PC-3 (cell line): ENCODE data around the gene SELP. TPM values are rescaled to one million over a fixed set of nuclear protein-coding genes. Genes with fewer than 3 reads are reported as not detected.

ENCODE experiments used
- ATAC-seq: fragments of 200-7000 bp; cut with Tn5 transposase; 2 replicates; pipeline ENCODE4 v1.9.1; 2020; ENCODE audit warnings: mild to moderate bottlenecking, moderate library complexity
- BruUV-seq: library from RNA; stranded (reverse); fragments of 400-500 nt; replicated peaks from 2 replicates; lab custom pipeline; 2021; lab: Mats Ljungman, UMichigan
- CTCF ChIA-PET: fragments of 300-600 bp; sonication (Branson Sonifier 250); formaldehyde crosslinking; loops from one replicate; lab custom pipeline; 2022; ENCODE audit warnings: antibody characterized with exemption; lab: Charles Lee
- POLR2A ChIA-PET: fragments of 300-600 bp; sonication (Branson Sonifier 250); formaldehyde crosslinking; loops from one replicate; lab custom pipeline; 2022; ENCODE audit warnings: antibody characterized with exemption; ENCODE audit not compliant: unreplicated experiment; lab: Charles Lee
- DNase-seq: peaks from one replicate; pipeline ENCODE4 v3.0.0-alpha.2; 2015
- H2AFZ ChIP-seq: fragments of 300-600 bp; sonication (generic); 2 replicates; pipeline ENCODE4 v1.6.0; 2016; ENCODE audit warnings: antibody characterized with exemption, low read length
- H3F3A ChIP-seq: fragments of 300-600 bp; sonication (generic); one replicate; pipeline ENCODE4 v1.6.0; 2017; ENCODE audit warnings: antibody characterized with exemption, low read length, control low read depth, mild to moderate bottlenecking; ENCODE audit not compliant: unreplicated experiment
- H3K27ac ChIP-seq: fragments of 300-600 bp; sonication (generic); 2 replicates; pipeline ENCODE4 v1.5.1; 2016; ENCODE audit warnings: mild to moderate bottlenecking, low read length
- H3K27me3 ChIP-seq: fragments of 300-600 bp; sonication (generic); 2 replicates; pipeline ENCODE4 v1.6.1; 2016; ENCODE audit warnings: low read length, mixed read lengths
- H3K36me3 ChIP-seq: fragments of 300-600 bp; sonication (generic); 2 replicates; pipeline ENCODE4 v1.6.1; 2016; ENCODE audit warnings: low read depth, mixed run types, low read length, mixed read lengths
- H3K4me1 ChIP-seq: fragments of 300-600 bp; sonication (generic); 2 replicates; pipeline ENCODE4 v1.5.1; 2016; ENCODE audit warnings: low read length; ENCODE audit not compliant: insufficient read depth
- H3K4me2 ChIP-seq: fragments of 300-600 bp; sonication (generic); 2 replicates; pipeline ENCODE4 v1.6.0; 2016; ENCODE audit warnings: low read length
- H3K4me3 ChIP-seq: fragments of 300-600 bp; sonication (generic); 2 replicates; pipeline ENCODE4 v1.5.1; 2016; ENCODE audit warnings: mild to moderate bottlenecking, low read length, mixed read lengths
- H3K79me2 ChIP-seq: fragments of 300-600 bp; sonication (generic); 2 replicates; pipeline ENCODE4 v1.6.1; 2017; ENCODE audit warnings: low read length, mixed read lengths
- H3K9ac ChIP-seq: fragments of 300-600 bp; sonication (generic); 2 replicates; pipeline ENCODE4 v1.6.0; 2016; ENCODE audit warnings: mild to moderate bottlenecking, low read length
- H3K9me2 ChIP-seq: fragments of 300-600 bp; sonication (generic); replicated peaks from 2 replicates; pipeline ENCODE4 v1.6.1; 2016; ENCODE audit warnings: mixed run types, low read length, mixed read lengths
- H3K9me3 ChIP-seq: fragments of 300-600 bp; sonication (generic); 2 replicates; pipeline ENCODE4 v1.6.1; 2016; ENCODE audit warnings: low read length, mixed read lengths
- H4K20me1 ChIP-seq: fragments of 300-600 bp; sonication (generic); 2 replicates; pipeline ENCODE4 v1.6.1; 2016; ENCODE audit warnings: low read length, mixed read lengths
- EZH2 ChIP-seq: fragments of 300-600 bp; sonication (generic); IDR thresholded peaks from one replicate; pipeline ENCODE4 v1.6.1; 2017; ENCODE audit warnings: antibody characterized with exemption, mild to moderate bottlenecking, low read length; ENCODE audit not compliant: unreplicated experiment
- EZH2phosphoT487 ChIP-seq: fragments of 300-600 bp; sonication (generic); IDR thresholded peaks from 2 replicates; pipeline ENCODE4 v1.6.1; 2018; ENCODE audit warnings: mild to moderate bottlenecking, antibody characterized with exemption, low read length, borderline replicate concordance
- intact Hi-C: fragments of 100-400 bp; cut with micrococcal nuclease; formaldehyde crosslinking; loops from 2 replicates; pipeline ENCODE4 v1.9.0; 2023
- total RNA-seq: library from RNA; depleted of rRNA; stranded (reverse); fragments of >200 nt; gene quantifications from 2 replicates; pipeline ENCODE4 v1.2.3, GENCODE V29; 2014
- TF ChIP-seq, protein P1 (sequence below): fragments of 300-600 bp; sonication (generic); conservative IDR thresholded peaks from 2 replicates; pipeline ENCODE4 v1.5.1; 2017; ENCODE audit warnings: antibody characterized with exemption, low read depth, mild to moderate bottlenecking, low read length

Gene SELP
- total RNA-seq, 1 experiment from 2014 or later = not detected

DNA sequence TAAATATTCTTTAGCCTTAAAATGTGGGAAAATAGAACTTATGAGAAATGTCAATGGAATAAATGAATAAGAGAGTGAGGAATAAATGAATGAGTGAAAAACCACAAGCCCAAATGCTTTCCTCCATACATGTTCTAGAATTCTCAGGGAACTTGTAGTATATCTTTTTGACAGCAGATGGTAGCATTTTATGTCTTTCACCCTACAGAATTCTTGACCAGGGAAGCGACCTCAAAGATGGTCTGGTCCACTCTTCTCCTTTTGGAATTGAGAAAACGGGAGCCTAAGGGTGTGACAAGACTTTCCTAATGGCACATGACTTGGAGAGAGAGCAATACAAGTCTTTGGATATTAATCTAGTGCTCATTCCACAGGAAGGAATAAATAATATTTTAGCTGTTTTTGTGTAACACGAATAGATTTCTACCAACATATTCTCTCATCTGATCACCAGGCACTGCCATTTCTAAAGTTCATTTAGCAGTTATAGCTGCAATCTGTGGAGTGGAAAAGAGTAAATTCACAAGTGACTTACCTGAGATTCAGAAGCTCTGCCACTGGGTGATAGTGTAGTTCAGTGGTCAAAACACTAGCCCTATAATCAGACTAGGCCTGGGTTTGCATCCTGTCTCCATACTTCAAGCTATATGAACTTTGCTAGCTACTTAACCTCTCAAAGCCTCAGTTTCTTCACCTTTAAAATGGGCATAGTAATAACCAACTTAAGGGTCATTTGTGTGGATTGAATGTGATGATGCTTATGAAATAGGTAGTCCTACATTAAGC lies 28.6 kb downstream of the SELP start:
- peak; percentile 76 for ATAC-seq
- no peaks in the 10 kb centered on the region for H3K79me2 ChIP-seq
- no peak overlapping the region for H3K4me3 ChIP-seq
- POLR2A ChIA-PET = no interaction called here
- H3K9ac ChIP-seq = no peak overlapping the region
- no peaks in the 10 kb centered on the region for H3K9me2 ChIP-seq
- H3K27ac ChIP-seq = no peak overlapping the region
- H3F3A ChIP-seq = no peaks in the 10 kb centered on the region
- BruUV-seq = no TSS peak
- CTCF ChIA-PET = interaction anchor here (0.9 to 1.2 kb wide), 2 partner anchors 111 to 208 kb away, joined by 4 to 9 read pairs; no protein-coding TSS in a partner anchor
- intact Hi-C loops = loop anchor here (1.0 to 2.0 kb wide), 3 partner anchors 50 to 208 kb away; no protein-coding TSS in a partner anchor
- no peaks in the 10 kb centered on the region for H4K20me1 ChIP-seq
- H3K27me3 ChIP-seq = peaks cover 39% of the 10 kb centered on the region
- no peak overlapping the region for H2AFZ ChIP-seq
- H3K4me2 ChIP-seq = no peak overlapping the region
- H3K36me3 ChIP-seq = no peaks in the 10 kb centered on the region
- no peaks in the 10 kb centered on the region for H3K4me1 ChIP-seq
- H3K9me3 ChIP-seq = no peaks in the 10 kb centered on the region
- peak; percentile 74 for DNase-seq
- no peak for TF ChIP-seq EZH2
- TF ChIP-seq, protein P1, sequence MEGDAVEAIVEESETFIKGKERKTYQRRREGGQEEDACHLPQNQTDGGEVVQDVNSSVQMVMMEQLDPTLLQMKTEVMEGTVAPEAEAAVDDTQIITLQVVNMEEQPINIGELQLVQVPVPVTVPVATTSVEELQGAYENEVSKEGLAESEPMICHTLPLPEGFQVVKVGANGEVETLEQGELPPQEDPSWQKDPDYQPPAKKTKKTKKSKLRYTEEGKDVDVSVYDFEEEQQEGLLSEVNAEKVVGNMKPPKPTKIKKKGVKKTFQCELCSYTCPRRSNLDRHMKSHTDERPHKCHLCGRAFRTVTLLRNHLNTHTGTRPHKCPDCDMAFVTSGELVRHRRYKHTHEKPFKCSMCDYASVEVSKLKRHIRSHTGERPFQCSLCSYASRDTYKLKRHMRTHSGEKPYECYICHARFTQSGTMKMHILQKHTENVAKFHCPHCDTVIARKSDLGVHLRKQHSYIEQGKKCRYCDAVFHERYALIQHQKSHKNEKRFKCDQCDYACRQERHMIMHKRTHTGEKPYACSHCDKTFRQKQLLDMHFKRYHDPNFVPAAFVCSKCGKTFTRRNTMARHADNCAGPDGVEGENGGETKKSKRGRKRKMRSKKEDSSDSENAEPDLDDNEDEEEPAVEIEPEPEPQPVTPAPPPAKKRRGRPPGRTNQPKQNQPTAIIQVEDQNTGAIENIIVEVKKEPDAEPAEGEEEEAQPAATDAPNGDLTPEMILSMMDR = peak; percentile 78

DNA sequence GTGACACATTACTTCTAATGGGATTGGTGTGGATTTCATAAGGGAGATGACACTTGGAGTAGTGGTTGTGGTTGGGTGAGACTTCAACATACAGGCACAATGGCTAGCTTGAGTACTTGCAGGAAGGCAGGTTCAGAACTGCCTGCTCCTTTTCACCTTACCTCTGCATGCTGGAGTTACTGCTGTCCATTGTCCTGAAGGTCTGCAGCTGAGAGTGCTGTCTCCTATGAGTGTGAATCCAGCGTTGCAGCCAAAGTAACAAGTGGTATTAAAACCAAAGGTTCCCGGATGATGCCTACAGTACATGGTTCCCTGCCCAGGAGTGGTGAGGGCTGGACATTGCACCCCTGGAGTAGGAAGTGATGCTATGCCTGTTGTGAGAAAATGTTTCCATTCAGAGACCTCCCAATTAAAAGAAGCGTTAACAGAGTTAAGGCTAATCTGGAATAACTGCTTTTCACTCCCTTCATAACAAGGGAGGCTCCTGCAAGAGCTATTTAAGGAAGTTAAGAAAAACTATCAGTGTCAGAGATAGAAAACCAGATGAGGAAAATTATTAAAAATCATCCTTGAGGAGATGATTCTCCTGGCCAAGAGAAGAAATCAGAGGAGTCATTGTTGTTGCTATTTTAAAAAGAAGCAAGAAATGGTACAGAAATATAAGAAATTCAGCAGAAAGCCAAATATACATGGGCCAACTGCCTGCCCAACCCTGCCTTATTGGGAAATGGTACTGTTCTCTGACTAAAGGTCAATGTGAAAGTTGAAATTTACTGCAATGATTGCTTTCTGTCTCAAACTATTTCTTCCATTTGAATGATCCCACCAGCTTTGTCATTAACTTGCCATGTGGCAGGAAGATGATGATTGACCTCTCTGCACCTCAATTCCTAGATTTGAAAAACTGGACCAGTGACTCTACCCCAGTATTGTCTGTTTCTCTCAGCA lies 33.9 kb downstream of the SELP start:
- POLR2A ChIA-PET = no interaction called here
- H3K4me1 ChIP-seq = no peaks in the 10 kb centered on the region
- no peak overlapping the region for H3K9ac ChIP-seq
- H3F3A ChIP-seq = no peaks in the 10 kb centered on the region
- CTCF ChIA-PET = interaction anchor here (0.8 kb wide), 1 partner anchor 116 kb away, joined by 4 read pairs; no protein-coding TSS in a partner anchor
- DNase-seq (peak; percentile 67), ATAC-seq (peak; percentile 73)
- H3K27me3 ChIP-seq = peaks cover 42% of the 10 kb centered on the region
- no TSS peak for BruUV-seq
- H3K36me3 ChIP-seq = no peaks in the 10 kb centered on the region
- H3K9me2 ChIP-seq = no peaks in the 10 kb centered on the region
- TF ChIP-seq EZH2 = no peak
- no peak for TF ChIP-seq EZH2phosphoT487
- TF ChIP-seq, protein P1 = no peak
- intact Hi-C loops = no loop called here
- no peak overlapping the region for H3K4me3 ChIP-seq
- no peak overlapping the region for H2AFZ ChIP-seq
- no peak overlapping the region for H3K27ac ChIP-seq
- H3K4me2 ChIP-seq = no peak overlapping the region
- H4K20me1 ChIP-seq = no peaks in the 10 kb centered on the region
- H3K79me2 ChIP-seq = no peaks in the 10 kb centered on the region
- no peaks in the 10 kb centered on the region for H3K9me3 ChIP-seq
